Ovary (tissue), 9 donors: ENCODE data around the gene SERPINB4. TPM values are rescaled to one million over a fixed set of nuclear protein-coding genes. Genes with fewer than 3 reads are reported as not detected.

ENCODE experiments used
- DNase-seq, 5 donors: peaks; one replicate each; pipeline ENCODE4 v3.0.0-alpha.2; 2019 to 2020
- H3K27ac ChIP-seq, 2 donors: fragments of 200-600 bp; one replicate each; pipeline versions ENCODE4 v1.5.1 to v1.8.0; 2019 to 2022
- H3K27me3 ChIP-seq: fragments of 200-600 bp; one replicate; pipeline ENCODE4 v1.8.0; 2022
- H3K36me3 ChIP-seq: fragments of 200-600 bp; sonication (generic); one replicate; pipeline ENCODE4 v1.5.1; 2019
- H3K4me1 ChIP-seq: one replicate; pipeline ENCODE4 v1.8.1; 2013; ENCODE audit warnings: mild to moderate bottlenecking, moderate library complexity; ENCODE audit not compliant: insufficient read depth
- H3K4me3 ChIP-seq: fragments of 200-600 bp; sonication (generic); one replicate; pipeline ENCODE4 v1.5.1; 2017
- H3K9me3 ChIP-seq, 2 donors: fragments of 200-600 bp in 1 of 2; sonication (generic) in 1 of 2; one replicate each; pipeline versions ENCODE4 v1.5.1 to v1.8.1; 2013 to 2019; ENCODE audit warnings: mild to moderate bottlenecking in 1 of 2, moderate library complexity in 1 of 2
- EP300 ChIP-seq: sonication (generic); formaldehyde crosslinking; IDR thresholded peaks from one replicate; pipeline ENCODE4 v1.6.1; 2017; ENCODE audit warnings: antibody characterized with exemption
- POLR2A ChIP-seq: fragments of 450-650 bp; IDR thresholded peaks from one replicate; pipeline ENCODE4 v1.6.1; 2017; ENCODE audit warnings: antibody characterized with exemption, mild to moderate bottlenecking, moderate library complexity
- whole genome bisulfite sequencing, 3 donors: extraction: QIAGEN DNeasy Blood & Tissue Kit in 1 of 3; methylation state at CpG; one replicate each; pipeline versions ENCODE4 v1.1.5 to v1.1.7; 2013 to 2017; 5-methylcytosine and 5-hydroxymethylcytosine counted together
- intact Hi-C, 4 donors: fragments of 100-400 bp; cut with DNase I; formaldehyde crosslinking; loops; one replicate each; pipeline versions ENCODE4 v1.11.0 to v1.15.1; 2022 to 2023
- polyA plus RNA-seq, 2 donors: library from polyadenylated mRNA; stranded (reverse); fragments of 200-250 nt in 1 of 2; fragments of 350-450 nt in 1 of 2; fragmentation: Illumina TruSeq in 1 of 2; extraction: RNeasy Lipid Tissue Mini Kit (QIAGEN cat#74804) in 1 of 2; gene quantifications; one replicate each; pipeline ENCODE4 v1.2.3, GENCODE V29; 2013 to 2014
- total RNA-seq, 7 donors: library from RNA; depleted of rRNA in 2 of 7; stranded (reverse); fragments of >200 nt in 2 of 7; fragmentation: NEBNext Ultra II Directional in 3 of 7; extraction: Animal tissue kit (Norgen Biotek cat#: 25700) in 3 of 7; gene quantifications; one replicate each; pipeline versions ENCODE4 v1.1.0 to v1.2.4, GENCODE V29; 2016 to 2023
- TF ChIP-seq, protein P1 (sequence below), 3 donors: fragments of 450-650 bp in 2 of 3; fragments of 200-600 bp in 1 of 3; IDR thresholded peaks; one replicate each; pipeline versions ENCODE4 v1.5.1 to v1.8.0; 2016 to 2022; ENCODE audit warnings: antibody characterized with exemption in 3 of 3, mild to moderate bottlenecking in 1 of 3
- donor health status: DM: no; HTN: no; CAD: no; lungs with moderate emphysema.
- donor health status: DM: no; HTN: no; CAD: no.
- donor health status: Bipolar disorder and iron deficiency.
- donor health status: DM: yes; HTN: yes; CAD: no.
- donor health status: DM: no; HTN: no; CAD: no.
- donor health status: DM: yes; HTN: yes; CAD: no.

SERPINB4 gene
- total and polyA plus RNA-seq, 9 donors: 0.10 TPM; not detected in 8

DNA sequence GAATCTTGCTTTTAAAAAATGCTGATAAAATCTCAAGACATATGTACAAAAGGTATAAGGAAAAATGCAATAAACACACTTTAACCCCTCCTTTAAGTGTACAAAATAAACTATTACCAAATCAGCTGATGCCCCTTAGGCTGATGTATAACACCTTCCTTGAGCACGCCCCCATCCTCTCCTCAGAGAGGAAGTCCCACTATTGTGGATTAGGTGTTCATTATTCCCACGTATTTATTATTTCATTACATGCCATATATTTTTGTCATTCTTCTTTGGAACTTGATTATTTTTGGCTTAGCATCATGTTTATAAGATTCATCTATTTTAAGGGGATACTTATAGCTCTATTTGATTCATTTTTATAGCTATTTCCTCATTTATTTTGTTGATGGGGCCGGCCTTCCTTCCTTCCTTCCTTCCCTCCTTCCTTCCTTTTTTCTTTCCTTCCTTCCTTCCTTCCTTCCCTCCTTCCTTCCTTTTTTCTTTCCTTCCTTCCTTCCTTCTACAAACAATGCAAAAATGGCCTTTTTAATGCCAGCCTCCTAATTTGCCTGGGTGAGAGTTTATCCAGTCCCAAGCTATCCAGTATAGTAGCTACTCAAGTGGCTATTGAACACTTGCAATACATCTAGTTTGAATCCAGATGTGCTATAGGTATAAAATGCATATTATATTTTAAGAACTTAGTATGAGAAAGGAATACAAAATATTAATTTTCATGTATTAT, 52.9 kb downstream of the SERPINB4 start:
- no peaks in the 10 kb centered on the region for H3K27me3 ChIP-seq
- 79 to 86% (median 81%) methylated on average over 3 of the region's 3 CpGs for WGBS, 3 donors
- no peaks in the 10 kb centered on the region for H3K36me3 ChIP-seq
- intact Hi-C loops: no loop called here
- no peaks in the 10 kb centered on the region for H3K4me1 ChIP-seq
- H3K4me3 ChIP-seq: no peak overlapping the region
- H3K27ac ChIP-seq: no peak overlapping the region
- H3K9me3 ChIP-seq: no peaks in the 10 kb centered on the region
- no peak for DNase-seq
- no peak for TF ChIP-seq POLR2A
- TF ChIP-seq EP300: no peak

DNA sequence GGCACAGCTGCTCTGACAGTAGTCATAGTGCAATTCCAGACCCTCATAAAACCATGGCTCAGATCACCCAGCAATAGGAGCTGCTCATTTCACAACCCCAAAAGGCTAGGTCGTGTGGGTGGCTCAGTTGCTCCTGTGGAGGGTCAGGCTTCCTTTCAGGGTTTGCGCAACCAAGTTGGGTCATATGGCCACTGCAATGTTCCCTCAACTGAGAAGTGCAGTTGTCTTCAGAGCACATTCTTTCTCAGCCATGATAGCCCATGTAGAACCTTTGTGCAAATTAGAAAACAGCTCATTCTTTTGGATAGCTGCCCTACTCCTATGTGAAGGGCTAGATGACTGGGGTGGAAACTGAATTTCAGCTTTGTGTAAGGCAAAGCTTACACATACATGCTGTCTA, 53.7 kb downstream of the SERPINB4 start:
- Histone ChIP-seq H3K4me1 (no peaks in the 10 kb centered on the region), H3K4me3 (no peak overlapping the region), H3K27me3 (no peaks in the 10 kb centered on the region), H3K36me3 (no peaks in the 10 kb centered on the region), H3K27ac (no peak overlapping the region), H3K9me3 (no peaks in the 10 kb centered on the region)
- DNase-seq: no peak
- WGBS, 3 donors: 65 to 84% (median 73%) methylated on average over 2 of the region's 2 CpGs
- intact Hi-C loops: no loop called here
- TF ChIP-seq EP300 (no peak), POLR2A (no peak)
- TF ChIP-seq, protein P1, sequence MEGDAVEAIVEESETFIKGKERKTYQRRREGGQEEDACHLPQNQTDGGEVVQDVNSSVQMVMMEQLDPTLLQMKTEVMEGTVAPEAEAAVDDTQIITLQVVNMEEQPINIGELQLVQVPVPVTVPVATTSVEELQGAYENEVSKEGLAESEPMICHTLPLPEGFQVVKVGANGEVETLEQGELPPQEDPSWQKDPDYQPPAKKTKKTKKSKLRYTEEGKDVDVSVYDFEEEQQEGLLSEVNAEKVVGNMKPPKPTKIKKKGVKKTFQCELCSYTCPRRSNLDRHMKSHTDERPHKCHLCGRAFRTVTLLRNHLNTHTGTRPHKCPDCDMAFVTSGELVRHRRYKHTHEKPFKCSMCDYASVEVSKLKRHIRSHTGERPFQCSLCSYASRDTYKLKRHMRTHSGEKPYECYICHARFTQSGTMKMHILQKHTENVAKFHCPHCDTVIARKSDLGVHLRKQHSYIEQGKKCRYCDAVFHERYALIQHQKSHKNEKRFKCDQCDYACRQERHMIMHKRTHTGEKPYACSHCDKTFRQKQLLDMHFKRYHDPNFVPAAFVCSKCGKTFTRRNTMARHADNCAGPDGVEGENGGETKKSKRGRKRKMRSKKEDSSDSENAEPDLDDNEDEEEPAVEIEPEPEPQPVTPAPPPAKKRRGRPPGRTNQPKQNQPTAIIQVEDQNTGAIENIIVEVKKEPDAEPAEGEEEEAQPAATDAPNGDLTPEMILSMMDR (IDR thresholded peaks at IDR 0.05): no peak

DNA sequence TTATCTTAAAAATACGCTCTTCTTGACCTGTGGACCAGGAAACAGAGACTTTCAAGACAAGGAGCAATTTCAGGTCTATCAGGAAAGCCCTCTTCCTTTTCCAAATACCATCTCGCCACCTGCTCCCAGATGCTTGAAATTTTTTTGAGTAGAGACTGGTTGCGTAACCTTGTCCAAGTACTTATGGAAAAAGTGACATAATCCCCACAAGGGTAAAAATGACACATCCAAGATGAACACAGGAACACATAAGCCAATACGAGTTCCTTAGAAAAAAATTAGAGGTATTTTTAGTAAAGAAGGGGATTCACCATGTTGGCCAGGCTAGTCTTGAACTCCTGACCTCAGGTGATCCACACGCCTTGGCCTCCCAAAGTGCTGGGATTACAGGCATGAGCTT, 55.1 kb downstream of the SERPINB4 start:
- intact Hi-C loops: no loop called here
- Histone ChIP-seq H3K4me3 (no peak overlapping the region), H3K4me1 (no peaks in the 10 kb centered on the region), H3K9me3 (no peaks in the 10 kb centered on the region), H3K36me3 (no peaks in the 10 kb centered on the region), H3K27ac (no peak overlapping the region), H3K27me3 (no peaks in the 10 kb centered on the region)
- TF ChIP-seq POLR2A: no peak
- no peak for DNase-seq
- 62 to 89% (median 75%) methylated on average over 5 of the region's 5 CpGs for WGBS, 3 donors

Other genes starting within 250 kb of the SERPINB4 start
- 10 to 100 TPM; 20.7 to 43.4 (median 36.2) TPM for gene VPS4B, start 221.8 kb downstream of the SERPINB4 start, total RNA-seq
- gene VPS4B, start 221.8 kb downstream of the SERPINB4 start, polyA plus RNA-seq: 10 to 100 TPM; 18.6 to 27.5 TPM
- under 1 TPM in 2 of 7 donors, not detected in 5; 0.23 to 0.31 TPM for gene SERPINB5, start 167.3 kb downstream of the SERPINB4 start, total RNA-seq
- under 1 TPM in 1 of 2 donors, not detected in 1; 0.02 TPM for gene SERPINB5, start 167.3 kb downstream of the SERPINB4 start, polyA plus RNA-seq
- gene SERPINB12, start 101.9 kb downstream of the SERPINB4 start, total RNA-seq: not detected
- gene SERPINB12, start 101.9 kb downstream of the SERPINB4 start, polyA plus RNA-seq: not detected
- under 1 TPM in 1 of 7 donors, not detected in 6; 0.46 TPM for gene SERPINB13, start 56.9 kb downstream of the SERPINB4 start, total RNA-seq
- not detected for gene SERPINB13, start 56.9 kb downstream of the SERPINB4 start, polyA plus RNA-seq
- gene SERPINB3, start 17.6 kb upstream of the SERPINB4 start, total RNA-seq: under 1 TPM in 1 of 7 donors, not detected in 6; 0.23 TPM
- under 1 TPM in 1 of 2 donors, not detected in 1; 0.05 TPM for gene SERPINB3, start 17.6 kb upstream of the SERPINB4 start, polyA plus RNA-seq
- not detected for gene SERPINB11, start 58.7 kb upstream of the SERPINB4 start, total RNA-seq
- gene SERPINB11, start 58.7 kb upstream of the SERPINB4 start, polyA plus RNA-seq: not detected
- under 1 TPM in 2 of 7 donors, not detected in 5; 0.12 to 0.23 TPM for gene SERPINB7, start 131.2 kb upstream of the SERPINB4 start, total RNA-seq
- under 1 TPM; 0.06 to 0.08 TPM for gene SERPINB7, start 131.2 kb upstream of the SERPINB4 start, polyA plus RNA-seq
- 10 to 100 TPM in 1 of 7 donors, 1 to 10 TPM in 1, under 1 TPM in 2, not detected in 3; 0.32 to 11.4 (median 3.5) TPM for gene SERPINB2, start 243.4 kb upstream of the SERPINB4 start, total RNA-seq
- 1 to 10 TPM; 1.1 to 1.4 TPM for gene SERPINB2, start 243.4 kb upstream of the SERPINB4 start, polyA plus RNA-seq